GM19463 (cell line): Measurements from ENCODE around the gene RAB11FIP4.

Experiments
- ATAC-seq: cut with Tn5 transposase; IDR thresholded peaks from one replicate; pipeline ENCODE4 v1.9.1; 2021; ENCODE audit warnings: mild to moderate bottlenecking, moderate library complexity; ENCODE audit not compliant: unreplicated experiment

Gene RAB11FIP4

GRCh38 chr17:31404028-31404949 is 12.8 kb downstream of the RAB11FIP4 start:
- ATAC-seq, result no peak

GRCh38 chr17:31405890-31406371 is 14.5 kb downstream of the RAB11FIP4 start:
- no peak for ATAC-seq

GRCh38 chr17:31408586-31408985 is 17.1 kb downstream of the RAB11FIP4 start:
- no peak for ATAC-seq

GRCh38 chr17:31411707-31412285 is 20.3 kb downstream of the RAB11FIP4 start:
- no peak for ATAC-seq

GRCh38 chr17:31412511-31412910 is 21.0 kb downstream of the RAB11FIP4 start:
- ATAC-seq, result no peak

- ATAC-seq, result no peak
Observed at GRCh38 chr17:31413081-31413799, 21.8 kb downstream of the RAB11FIP4 start.

GRCh38 chr17:31413874-31414549 is 22.5 kb downstream of the RAB11FIP4 start:
- ATAC-seq, result no peak

GRCh38 chr17:31414550-31414918 is 23.1 kb downstream of the RAB11FIP4 start:
- no peak for ATAC-seq

- ATAC-seq, result no peak
Observed at GRCh38 chr17:31415004-31415454, 23.6 kb downstream of the RAB11FIP4 start.

GRCh38 chr17:31415640-31416502 is 24.4 kb downstream of the RAB11FIP4 start:
- no peak for ATAC-seq

GRCh38 chr17:31416503-31416923 is 25.0 kb downstream of the RAB11FIP4 start:
- no peak for ATAC-seq

- ATAC-seq, result no peak
Observed at GRCh38 chr17:31417051-31417792, 25.7 kb downstream of the RAB11FIP4 start.

- ATAC-seq, result no peak
Observed at GRCh38 chr17:31418773-31419350, 27.4 kb downstream of the RAB11FIP4 start.

- ATAC-seq, result no peak
Observed at GRCh38 chr17:31422443-31422842, 31.0 kb downstream of the RAB11FIP4 start.

- ATAC-seq, result no peak
Observed at GRCh38 chr17:31424944-31425281, 33.4 kb downstream of the RAB11FIP4 start.

GRCh38 chr17:31425282-31426040 is 34.0 kb downstream of the RAB11FIP4 start:
- ATAC-seq, result no peak

GRCh38 chr17:31427684-31428083 is 36.2 kb downstream of the RAB11FIP4 start:
- ATAC-seq, result no peak

- ATAC-seq, result no peak
Observed at GRCh38 chr17:31428111-31428510, 36.6 kb downstream of the RAB11FIP4 start.
